ENCODE data around the gene ERI3.
A peak's percentile ranks its signal among the peaks of the same experiment; 100 is the strongest.

Gene ERI3

DNA sequence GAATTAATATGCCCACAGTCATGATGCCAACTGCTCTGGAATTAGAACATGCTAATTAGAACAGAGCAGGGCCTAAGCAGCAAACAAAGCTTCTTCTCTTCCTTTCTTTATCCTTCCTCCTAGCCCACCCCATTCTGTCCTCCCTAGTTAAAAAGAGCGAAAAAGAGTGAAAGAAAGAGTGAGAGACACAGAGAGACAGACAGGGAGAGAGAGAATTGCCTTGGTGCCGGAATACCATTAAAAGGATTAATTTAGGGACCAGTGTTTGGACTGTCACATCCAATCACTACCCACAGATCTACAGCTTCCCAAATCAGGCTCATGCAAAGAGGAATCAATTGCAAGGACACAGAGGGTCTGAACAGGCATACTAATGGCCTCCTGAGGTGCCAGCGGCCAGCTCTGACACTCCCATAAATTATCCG lies 7.0 kb downstream of the ERI3 start:
- DNase-seq, result no peak

DNA sequence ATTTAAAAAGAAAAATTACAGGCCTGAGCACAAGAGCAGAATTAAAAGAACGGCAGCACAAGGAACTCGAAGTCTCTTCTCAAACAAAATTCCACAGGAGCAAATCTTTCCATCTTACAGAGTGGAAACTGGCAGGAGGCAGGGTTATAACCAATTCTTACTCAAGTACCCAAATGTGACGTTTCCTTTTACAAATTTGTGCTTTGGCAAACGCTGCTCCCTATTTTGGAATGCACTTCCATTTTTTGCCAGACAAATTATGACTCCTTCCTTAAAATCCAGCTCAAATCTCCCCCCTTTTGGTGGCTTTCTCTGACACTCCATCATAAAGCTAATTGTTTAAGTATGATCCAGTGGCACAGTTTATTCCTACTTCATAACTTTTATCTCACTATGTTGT lies 7.8 kb downstream of the ERI3 start:
- DNase-seq, result no peak

DNA sequence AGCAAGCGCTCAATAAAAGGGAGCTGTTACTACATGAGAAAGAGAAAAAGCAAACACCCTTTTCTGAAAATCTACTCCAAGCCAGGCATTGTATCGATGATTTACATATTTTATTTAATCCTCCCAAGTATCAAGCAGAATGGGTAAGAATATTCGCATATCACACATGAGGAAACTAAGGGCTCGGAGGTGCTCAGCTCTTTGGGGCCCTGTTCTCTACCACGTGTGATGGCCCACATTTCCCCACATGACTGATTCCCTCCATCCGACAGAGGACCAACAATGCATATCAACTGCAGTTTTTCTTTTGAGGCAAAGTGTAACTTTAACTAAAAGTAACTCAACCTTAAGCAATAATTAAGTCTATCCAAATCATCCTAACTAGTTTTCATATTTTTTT lies 8.2 kb downstream of the ERI3 start:
- DNase-seq, result no peak

DNA sequence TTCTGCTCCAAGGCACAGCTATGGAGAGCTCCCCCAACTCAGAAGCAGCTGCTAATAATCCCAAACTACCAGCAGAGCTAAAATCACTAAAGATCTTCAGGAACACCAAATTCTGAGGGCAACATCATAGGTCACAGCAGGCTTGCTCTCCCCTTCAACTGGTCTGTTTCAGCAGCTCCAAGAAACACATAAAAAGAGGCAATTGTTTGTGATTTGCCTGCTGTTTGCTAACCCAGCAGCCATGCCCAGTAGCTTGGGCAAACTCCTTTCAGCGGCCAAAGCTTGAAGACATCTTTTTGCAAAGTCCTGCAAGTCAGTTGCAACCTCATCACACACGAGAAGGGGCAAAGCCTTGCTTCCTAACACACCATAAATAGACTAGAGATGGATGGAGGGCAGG lies 8.9 kb downstream of the ERI3 start:
- DNase-seq, result no peak

DNA sequence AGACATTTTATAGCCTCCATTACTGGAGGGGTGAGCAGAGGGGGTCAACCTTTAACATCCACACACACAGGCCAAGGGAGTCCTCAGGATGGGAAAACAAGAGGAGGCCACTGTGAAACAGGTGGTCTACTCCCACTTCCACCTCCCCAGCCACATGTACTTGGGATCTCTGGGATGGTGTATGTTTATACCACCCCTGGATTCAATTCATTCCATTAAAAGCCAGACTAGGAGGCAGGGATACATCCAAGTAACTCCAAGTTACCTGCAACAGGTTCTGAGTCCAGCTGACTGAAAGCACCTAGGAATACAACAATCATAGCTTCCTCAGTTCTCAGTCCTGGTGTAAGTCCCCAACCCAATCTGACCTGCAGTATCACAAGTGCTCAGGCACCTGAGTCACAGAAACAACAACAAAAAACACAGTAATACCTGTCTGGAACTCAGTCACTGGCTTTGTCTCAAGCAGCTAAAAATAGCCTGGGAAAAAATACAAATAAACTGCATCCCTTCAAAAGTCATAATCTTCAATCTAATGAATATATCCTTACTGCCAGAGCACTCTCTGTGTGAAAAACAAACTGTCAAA lies 9.8 kb downstream of the ERI3 start:
- DNase-seq, result no peak

DNA sequence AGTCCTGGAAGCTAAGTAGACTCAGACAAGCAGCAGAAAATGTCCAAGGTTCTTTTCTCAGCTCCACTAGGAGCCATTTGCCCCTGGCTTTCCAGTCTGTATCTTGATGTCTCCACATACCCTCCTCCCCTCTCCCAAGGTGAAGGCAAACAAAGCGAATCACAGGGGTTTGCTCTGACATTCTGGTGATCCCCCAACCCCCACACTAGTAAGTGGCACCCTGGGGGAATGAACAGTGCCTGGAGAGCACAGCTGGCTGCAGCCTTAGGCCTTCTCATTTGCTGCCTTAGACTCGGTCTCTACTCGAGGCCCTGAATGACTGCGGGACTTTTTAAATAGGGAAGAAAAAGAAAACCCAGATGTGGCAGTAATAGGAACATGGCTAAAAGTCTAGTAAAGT lies 15.3 kb downstream of the ERI3 start:
- no peak for DNase-seq

DNA sequence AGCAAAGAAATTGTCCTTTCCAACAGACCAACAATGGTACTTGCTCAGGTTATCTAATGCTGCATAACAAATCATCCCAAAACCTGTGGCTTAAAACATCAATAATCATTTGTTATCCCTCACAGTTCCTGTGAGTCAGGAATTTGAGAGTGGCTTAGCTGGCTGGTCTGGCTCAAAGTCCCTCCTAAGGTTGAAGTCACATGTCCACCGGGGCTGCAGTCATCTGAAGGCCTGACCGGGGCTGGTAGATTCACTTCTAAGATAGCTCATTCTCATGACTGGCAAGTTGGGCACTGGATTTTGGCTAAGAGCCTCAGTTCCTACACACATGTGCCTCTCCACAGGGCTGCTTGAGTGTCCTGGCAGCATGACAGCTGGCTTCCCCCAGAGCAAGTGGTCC lies 16.9 kb downstream of the ERI3 start:
- no peak for DNase-seq

DNA sequence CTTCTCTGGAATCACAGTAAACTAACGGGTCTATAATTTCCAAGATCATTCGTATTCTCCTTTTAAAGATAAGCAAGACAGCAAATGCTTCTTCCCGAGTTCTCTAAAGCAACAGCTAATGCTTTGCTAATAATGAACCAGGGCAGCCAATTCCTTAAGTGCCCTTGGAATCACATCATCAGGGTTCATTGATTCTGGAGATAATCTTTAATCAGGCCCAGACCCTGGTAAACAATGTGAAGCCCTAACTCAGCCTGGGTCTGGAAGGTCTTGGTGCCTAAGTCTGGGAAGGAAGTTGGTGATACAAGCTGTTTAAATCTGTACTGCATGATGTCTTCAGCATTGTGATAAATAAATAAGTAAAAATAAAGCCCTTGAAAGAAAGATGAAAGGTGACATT lies 18.4 kb downstream of the ERI3 start:
- no peak for DNase-seq

DNA sequence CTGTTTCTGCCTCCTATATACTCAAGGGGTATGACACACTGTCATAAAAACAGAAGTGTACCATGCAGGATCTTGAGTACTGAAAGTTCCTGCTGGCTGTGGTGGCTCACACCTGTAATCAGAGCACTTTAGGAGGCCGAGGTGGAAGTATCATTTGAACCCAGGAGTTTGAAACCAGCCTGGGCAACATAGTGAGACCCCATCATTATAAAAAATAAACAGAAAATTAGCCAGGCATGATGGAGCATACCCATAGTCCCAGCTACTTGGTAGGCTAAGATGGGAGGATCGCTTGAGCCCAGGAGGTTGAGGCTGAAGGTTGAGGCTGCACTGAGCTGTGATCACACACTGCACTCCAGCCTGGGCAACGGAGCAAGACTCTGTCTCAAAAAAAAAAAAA lies 20.1 kb downstream of the ERI3 start:
- DNase-seq, result no peak

DNA sequence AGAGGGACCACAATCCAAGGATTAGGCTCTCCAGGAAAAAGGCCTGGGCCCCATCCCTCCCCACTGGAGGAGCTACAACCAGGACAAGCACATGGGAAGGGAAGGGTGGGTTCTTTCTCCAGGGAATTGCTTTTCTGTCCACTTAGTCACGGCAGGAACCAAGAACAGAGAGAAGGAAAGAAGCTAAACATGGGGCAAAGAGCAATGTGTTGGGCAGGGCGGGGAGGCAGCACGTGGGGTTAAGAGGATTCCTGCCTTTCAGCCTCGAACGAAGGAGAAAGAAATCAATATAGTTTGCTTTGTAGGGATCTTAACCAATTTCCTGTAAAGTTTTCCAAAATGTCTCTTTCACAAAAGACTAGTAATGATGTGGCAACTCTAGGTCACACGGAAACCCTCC lies 21.7 kb downstream of the ERI3 start:
- no peak for DNase-seq

DNA sequence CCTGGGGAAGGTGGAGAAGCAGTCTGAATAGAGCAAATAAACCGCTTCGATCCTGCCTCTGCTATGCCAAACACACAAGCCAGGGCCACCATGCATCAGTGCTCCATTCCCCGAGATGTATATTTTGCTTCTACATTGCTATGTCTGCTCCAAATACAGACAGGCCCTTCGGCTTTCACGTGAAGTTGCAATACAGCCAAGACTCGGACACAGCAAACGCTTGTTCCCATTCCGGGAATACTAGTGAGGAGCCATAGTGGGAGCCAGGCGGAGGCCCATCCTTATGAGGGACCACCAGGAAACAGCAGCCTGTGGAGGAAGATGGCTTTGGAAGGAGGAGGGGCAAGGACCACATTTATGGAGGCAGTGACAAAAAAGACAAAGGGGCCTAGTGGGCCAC lies 22.6 kb downstream of the ERI3 start:
- no peak for DNase-seq

DNA sequence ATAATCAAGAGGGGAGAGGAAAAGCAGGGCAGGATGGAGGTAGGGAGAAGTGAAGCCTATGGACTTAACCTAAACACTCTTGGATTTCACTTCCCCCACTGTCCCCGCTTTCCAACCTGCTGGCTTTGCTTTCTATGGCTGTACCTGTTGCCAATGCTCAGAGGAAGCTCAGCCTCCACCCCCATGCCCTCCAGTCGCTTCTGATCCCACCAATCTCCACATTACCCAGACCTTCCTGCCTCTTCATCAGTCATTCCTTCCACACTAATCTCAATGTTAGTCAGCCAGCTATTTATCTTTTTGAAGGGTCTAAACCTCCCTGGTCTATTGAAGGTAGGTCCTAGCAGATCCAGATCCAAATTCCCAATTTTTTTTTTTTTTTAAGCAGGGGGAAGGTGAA lies 24.1 kb downstream of the ERI3 start:
- no peak for DNase-seq

DNA sequence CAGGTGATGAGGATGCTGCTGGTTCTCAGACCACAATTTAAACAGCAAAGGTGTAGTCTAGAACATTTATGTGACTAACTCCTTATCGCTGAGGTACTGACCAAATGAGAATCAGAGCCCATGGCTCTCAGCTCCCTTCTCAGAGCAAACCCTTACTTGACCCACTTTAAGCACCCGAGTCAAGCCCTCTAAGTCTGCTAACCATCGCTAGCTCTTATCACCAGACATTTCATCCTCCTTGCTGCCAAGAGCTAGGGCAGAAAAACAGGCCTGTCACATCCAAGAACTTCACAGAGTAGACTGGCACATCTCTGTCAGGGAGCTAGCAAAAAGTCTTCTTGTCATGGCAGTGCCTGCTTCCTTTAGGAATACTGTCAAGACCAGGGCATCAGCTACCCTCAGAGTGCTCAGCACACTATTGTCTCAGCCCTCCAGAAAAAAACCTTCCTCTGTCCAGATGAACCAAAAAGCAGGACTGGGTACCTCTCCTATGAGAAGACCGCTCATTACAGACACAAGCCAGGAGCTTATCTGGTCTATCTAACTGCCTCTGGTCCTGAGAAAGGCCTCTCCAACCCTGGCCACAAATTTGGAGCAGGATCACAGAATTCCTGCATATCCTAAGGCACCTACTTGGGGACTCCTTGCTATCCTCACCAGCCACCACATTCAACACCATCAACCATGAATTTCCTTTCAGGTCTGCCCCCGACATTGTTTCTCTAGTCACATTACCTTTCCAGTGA lies 26.2 kb downstream of the ERI3 start:
- no peak for DNase-seq

DNA sequence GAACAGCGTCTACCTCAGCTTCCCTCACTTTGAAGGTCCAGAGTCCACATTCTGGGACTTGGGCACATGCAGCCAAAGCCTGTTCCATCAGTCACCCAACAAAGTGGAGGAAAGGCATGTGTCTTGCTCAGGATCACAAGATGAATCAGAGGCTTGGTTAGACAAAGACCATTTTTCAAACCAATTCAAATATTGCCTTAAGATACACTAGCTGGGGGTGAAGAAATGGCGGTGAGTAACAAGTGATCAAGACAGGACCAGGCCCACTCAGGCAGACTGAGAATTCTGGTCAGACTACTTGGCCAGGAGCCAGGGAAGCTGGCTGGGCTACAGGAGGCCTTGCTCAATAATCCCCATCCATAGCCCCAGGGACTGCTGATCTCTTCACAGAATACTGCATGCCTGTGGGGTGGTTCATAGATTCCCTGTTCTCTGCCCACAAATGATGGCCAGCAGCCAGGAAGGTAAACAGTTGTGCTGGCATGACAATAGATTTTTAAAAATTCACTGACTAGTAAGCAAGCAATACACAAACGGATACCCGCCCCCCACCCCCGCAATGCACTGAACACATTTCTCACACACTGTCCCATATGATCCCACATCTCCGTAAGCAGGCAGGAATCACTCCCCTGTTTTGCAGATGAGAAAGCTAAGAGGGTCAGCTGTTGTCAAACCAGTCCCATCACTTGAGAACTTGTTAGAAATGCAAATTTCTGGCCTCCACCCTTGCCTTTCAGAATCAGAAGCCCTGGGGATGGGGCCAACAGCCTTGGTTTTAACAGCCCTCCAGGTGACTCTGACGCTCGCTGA lies 27.2 kb downstream of the ERI3 start:
- DNase-seq, result no peak

DNA sequence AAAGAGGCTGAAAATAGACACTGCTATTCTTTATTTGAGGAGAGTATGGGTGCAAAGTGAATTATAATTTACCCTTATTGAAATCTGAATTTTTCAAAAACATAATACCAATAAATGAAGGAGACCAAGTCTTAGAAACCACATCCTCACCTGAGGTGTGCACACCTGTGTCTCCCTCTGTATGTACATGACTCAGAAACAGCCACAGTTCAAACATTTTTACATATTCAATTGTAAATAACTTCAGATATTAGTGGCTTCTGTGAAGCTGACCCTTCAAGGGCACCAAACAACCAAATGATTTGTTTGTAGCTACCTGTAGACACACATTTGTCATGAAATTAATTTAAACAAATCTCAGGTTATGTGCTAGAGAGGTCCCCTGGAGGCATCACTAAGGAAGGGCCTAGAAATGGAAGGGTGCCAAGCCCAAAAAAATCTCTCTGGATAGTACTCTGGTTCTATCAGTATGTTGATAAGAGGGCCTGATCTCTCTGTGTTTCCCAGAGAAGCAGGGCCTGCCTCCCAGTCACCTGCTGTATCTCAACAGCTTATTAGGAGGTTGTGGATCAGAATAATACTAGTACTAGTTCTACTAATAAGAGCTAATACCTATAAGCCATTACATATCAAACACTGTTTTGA lies 28.1 kb downstream of the ERI3 start:
- no peak for DNase-seq

DNA sequence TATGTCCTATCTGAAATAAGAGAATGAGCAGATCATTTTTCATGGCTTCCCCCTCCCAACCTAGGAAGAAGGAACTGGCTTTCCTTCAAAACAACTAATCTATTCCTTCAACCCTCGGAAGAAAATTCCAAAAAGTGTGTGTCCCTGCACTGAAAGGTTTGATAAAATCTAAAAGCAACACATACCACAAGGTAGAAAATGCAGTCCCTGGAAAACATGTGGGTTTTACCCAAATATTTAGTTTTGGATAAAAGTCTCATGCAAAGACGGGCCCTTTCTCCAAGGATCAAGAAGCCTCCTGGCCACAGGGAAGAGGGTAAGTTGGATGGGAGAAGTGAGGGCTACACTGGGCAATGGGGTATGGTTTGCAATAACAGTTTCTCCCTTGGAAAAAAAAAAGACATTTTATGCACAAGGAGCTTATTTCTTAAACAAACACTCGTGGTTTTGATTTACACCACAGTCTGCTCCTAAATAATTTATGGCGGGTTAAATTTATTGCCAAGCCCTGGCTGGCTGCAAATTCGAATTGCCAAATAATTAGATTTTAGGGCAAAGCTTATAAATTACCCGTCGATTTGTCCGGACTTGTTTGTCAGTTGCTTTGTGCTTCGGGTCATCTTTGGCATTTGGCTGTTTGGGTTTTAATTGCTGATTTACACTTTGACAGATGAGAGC lies 28.9 kb downstream of the ERI3 start:
- no peak for DNase-seq

DNA sequence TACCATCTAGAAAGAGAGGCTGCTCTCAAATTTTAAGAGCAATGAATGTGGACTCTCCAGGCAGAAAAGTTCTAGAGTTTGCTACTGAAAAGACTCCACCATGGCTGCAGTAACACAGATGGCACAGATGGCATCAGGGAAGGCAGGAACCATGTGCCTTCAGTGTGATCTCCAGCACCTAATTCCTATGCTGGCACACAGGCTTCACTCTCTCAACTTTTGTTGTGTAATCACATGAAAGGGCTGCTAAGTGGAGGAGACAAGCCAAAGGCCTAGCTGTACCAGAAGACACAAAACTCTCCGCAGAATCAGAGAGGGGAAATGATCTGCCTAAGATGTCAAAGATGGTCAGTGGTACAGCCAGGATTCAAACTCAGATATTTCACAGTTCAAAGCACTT lies 31.1 kb downstream of the ERI3 start:
- no peak for DNase-seq

DNA sequence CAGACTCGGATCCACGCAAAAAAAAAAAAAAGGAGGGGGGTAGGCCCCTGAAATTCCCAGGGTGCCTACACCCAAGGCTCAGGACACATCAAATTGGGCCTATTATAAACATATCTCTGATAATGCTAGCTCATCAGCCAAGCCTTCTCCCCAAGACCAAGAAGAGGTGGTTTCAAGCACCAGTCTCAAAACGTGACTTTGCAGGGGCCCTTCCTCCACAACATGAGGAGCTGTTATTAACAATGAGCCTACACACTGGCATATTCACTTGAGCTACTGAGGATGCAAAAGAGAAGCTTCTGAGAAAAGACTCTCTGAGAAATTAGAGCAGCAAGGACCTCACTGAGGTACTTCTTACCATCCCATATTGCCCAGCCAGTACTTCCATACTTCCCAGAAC lies 32.7 kb downstream of the ERI3 start:
- no peak for DNase-seq

DNA sequence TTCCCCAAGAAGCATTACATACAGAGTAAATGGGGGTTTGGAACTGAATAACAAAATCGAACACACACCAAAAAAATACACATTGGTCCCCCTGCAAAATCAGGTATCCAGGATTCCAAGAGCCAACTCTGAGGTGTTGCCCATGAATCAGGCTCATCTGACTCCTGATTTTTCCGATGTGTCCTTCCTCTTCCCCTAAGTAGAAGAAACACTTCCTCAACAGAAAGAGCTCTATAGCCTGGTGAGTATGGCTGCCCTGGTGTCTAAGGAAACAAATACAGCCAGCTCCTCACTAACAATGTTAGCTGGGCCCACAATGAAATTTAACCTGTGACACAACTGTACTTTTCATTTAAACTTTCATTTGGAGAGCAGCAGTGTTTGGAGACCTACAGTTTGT lies 33.6 kb downstream of the ERI3 start:
- no peak for DNase-seq

DNA sequence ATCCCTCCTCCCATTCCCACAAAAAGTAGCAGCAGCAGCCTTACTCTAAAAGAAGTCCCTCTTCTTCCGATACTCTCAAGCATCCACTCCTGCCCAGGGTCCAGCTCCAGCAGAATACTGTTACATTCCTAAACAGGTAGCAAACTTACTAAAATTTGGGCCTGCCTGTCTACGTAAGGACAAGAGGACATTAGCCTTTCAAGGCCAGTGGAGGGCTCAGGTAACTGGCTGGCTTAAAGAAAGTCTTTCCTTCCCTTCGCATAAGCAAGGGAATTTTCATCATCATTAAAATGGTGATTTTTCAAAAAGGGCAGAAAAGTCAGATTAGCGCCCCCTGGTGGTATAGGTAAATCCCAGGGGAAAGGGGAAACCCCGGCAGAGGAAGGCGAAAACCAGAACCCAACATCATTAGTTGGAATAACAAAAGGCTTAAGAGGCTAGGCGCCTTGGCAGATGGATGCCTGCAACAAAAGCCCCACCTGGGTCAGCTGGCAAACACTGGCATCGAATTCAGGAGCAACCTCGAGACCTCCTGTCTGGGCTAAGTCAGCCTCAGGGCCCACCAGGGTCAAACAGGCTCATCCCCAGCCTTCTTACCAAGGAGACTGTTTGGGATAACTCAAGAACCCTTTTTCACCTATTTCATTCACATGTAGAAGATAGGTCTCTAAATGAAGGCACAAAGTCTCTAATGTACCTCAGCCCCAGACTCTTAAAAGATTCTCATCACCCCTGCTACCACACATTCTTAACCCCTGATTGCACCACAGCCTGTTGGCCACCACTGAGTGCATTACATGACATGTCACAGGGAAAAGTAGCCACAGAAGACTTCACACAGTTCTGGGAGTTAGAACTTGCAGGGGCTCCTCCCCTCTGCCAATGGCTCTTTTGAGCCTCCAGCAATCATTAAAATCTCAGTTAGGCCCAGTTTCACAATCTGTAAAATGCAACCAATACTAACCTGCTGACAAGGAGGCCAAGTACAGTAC lies 36.7 kb downstream of the ERI3 start:
- DNase-seq, result peak; percentile 24

DNA sequence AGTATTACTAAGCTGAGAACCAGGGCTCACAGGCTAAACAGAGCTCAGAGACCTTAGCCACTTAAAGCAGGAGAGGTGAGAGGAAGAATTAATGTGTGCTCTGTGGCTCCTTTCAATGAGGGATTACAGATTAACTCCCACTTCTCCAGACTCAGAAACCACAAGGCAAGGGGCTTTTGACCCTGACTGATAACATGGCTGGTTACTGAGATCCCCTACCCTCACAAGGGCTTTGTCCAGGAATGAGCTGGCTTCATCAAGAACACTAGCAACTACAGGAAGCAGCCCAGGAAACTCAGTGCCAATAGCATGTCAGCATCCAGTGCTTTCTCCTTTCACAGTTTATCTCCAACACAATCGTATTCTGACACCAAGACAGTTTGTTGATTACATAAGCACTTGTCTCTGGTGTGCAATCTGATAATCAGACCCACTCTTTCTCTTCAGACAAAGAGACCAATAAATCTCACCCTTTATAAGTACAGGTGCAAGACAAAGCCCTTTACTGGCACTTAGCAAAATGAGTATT lies 38.8 kb downstream of the ERI3 start:
- no peak for DNase-seq

Data from central memory CD4-positive, alpha-beta T cell (primary cell).